ENCODE results near the gene PDE1A.

PDE1A gene

DNA sequence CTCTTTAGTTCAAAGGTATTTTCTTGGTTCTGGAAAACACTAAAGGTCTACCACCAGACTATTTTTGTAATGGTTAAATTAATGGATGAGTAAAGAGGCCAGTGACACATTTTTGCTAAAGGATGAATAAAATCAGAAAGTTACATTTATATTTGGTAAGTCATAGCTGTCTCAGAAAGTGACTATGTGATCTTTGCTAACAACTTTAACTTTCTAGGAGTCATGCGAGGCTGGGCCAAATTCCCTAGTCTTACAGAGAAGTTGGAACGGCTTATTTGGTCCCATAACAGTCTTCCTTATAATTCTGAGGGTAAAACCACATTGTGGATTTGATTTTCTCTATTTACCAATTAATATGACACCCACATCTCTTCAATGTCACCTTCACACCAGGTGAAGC is 198.1 kb downstream of the PDE1A start:
- H3K27ac ChIP-seq (ENCODE audit: extremely low read depth, low read depth, low read length), result no peak overlapping the region
- no peak overlapping the region for H3K4me3 ChIP-seq (ENCODE audit: low read depth, low read length)
- ChIA-PET CTCF (interaction anchor here (0.8 to 1.8 kb wide), 2 partner anchors 11 to 420 kb away, joined by 4 to 5 read pairs; no protein-coding TSS in a partner anchor), POLR2A (no interaction called here)
- no peaks in the 10 kb centered on the region for H3K9me3 ChIP-seq (ENCODE audit: control insufficient read depth, insufficient read depth, low read depth, low read length)
- H3K4me1 ChIP-seq (ENCODE audit: control insufficient read depth, insufficient read depth, low read length), result no peaks in the 10 kb centered on the region
- no peaks in the 10 kb centered on the region for H3K36me3 ChIP-seq (ENCODE audit: control insufficient read depth in 2 of 2, insufficient read depth in 1 of 2, low read length in 2 of 2)
- no peak for TF ChIP-seq ZNF843 (tag by site-specific recombination; IDR thresholded peaks at IDR 0.05)
- TF ChIP-seq ZNF366 (tag by site-specific recombination; conservative IDR thresholded peaks at IDR 0.05), result no peak
- no peak for TF ChIP-seq ZSCAN30 (tag by site-specific recombination; IDR thresholded peaks at IDR 0.05)
- TF ChIP-seq ZNF501 (tag by site-specific recombination; IDR thresholded peaks at IDR 0.05), result no peak
- no peak for TF ChIP-seq KLF7 (tag by site-specific recombination; IDR thresholded peaks at IDR 0.05; ENCODE audit: borderline replicate concordance)
- TF ChIP-seq, protein P1, sequence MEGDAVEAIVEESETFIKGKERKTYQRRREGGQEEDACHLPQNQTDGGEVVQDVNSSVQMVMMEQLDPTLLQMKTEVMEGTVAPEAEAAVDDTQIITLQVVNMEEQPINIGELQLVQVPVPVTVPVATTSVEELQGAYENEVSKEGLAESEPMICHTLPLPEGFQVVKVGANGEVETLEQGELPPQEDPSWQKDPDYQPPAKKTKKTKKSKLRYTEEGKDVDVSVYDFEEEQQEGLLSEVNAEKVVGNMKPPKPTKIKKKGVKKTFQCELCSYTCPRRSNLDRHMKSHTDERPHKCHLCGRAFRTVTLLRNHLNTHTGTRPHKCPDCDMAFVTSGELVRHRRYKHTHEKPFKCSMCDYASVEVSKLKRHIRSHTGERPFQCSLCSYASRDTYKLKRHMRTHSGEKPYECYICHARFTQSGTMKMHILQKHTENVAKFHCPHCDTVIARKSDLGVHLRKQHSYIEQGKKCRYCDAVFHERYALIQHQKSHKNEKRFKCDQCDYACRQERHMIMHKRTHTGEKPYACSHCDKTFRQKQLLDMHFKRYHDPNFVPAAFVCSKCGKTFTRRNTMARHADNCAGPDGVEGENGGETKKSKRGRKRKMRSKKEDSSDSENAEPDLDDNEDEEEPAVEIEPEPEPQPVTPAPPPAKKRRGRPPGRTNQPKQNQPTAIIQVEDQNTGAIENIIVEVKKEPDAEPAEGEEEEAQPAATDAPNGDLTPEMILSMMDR (tag by site-specific recombination; IDR thresholded peaks at IDR 0.05), result no peak
- no peak for TF ChIP-seq ZNF2 (tag by site-specific recombination; IDR thresholded peaks at IDR 0.05)
- no peak for TF ChIP-seq ZNF138 (tag by site-specific recombination; IDR thresholded peaks at IDR 0.05; ENCODE audit: borderline replicate concordance)
- no peak for TF ChIP-seq MEIS1 (CRISPR knock-in tag; IDR thresholded peaks at IDR 0.05; ENCODE audit: borderline replicate concordance)
- TF ChIP-seq ZNF529 (tag by site-specific recombination; IDR thresholded peaks at IDR 0.05; ENCODE audit: insufficient replicate concordance), result no peak

DNA sequence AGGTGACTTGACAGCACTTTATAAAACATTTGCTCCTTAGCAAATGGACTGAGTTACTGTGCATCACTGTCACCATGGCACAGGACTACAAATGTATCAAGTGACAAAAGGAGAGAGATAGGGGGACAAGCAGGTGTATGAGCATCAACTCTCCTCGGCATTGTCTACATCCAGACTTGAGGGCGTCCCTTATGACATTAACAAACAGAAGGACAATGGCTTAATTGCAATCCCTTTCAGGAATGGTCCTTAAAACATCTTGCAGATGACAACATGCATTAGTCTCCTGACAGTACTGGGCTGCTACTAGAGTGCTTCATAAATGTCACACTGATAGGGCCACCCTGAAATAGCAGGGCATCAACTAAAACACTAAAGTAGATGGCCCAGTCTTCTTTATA is 198.8 kb downstream of the PDE1A start:
- Histone ChIP-seq H3K4me3 (ENCODE audit: low read depth, low read length) (no peak overlapping the region), H3K9me3 (ENCODE audit: control insufficient read depth, insufficient read depth, low read depth, low read length) (no peaks in the 10 kb centered on the region), H3K27ac (ENCODE audit: extremely low read depth, low read depth, low read length) (no peak overlapping the region), H3K36me3 (ENCODE audit: control insufficient read depth in 2 of 2, insufficient read depth in 1 of 2, low read length in 2 of 2) (no peaks in the 10 kb centered on the region), H3K4me1 (ENCODE audit: control insufficient read depth, insufficient read depth, low read length) (no peaks in the 10 kb centered on the region)
- TF ChIP-seq ZNF146 (tag by site-specific recombination; IDR thresholded peaks at IDR 0.05), result no peak
- TF ChIP-seq ZXDB (tag by site-specific recombination; IDR thresholded peaks at IDR 0.05), result no peak
- no peak for TF ChIP-seq ZNF768 (tag by site-specific recombination; IDR thresholded peaks at IDR 0.05)
- TF ChIP-seq ZNF274 (IDR thresholded peaks at IDR 0.05; ENCODE audit: low read length), result no peak
- no peak for TF ChIP-seq ZNF274 (tag by site-specific recombination; IDR thresholded peaks at IDR 0.05; ENCODE audit: borderline replicate concordance)
- no peak for TF ChIP-seq KLF10 (tag by site-specific recombination; IDR thresholded peaks at IDR 0.05)
- no peak for TF ChIP-seq ZNF2 (tag by site-specific recombination; IDR thresholded peaks at IDR 0.05)
- no peak for TF ChIP-seq ZNF792 (tag by site-specific recombination; IDR thresholded peaks at IDR 0.05)
- ChIA-PET CTCF (no interaction called here), POLR2A (no interaction called here)

DNA sequence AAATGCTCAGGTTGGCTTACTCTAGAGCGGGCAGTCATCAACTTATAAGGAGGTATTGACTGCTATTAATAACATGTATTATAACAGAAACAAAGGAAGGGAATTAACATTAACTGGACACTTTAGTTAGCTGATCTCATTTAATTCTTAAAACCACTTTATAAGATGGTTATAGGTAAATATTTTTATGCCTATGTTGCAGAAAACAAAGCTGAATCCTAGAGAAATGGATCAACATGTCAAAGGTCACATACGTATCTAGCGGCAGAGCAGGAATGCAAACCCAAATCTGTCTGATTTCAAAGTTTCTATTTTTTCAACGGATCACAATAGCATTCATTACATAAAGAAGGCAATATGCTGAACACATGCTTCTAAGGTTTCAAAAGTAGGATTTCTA is 200.0 kb downstream of the PDE1A start:
- H3K4me3 ChIP-seq (ENCODE audit: low read depth, low read length), result no peak overlapping the region
- no peaks in the 10 kb centered on the region for H3K4me1 ChIP-seq (ENCODE audit: control insufficient read depth, insufficient read depth, low read length)
- POLR2A ChIA-PET, result no interaction called here
- no peak overlapping the region for H3K27ac ChIP-seq (ENCODE audit: extremely low read depth, low read depth, low read length)
- H3K9me3 ChIP-seq (ENCODE audit: control insufficient read depth, insufficient read depth, low read depth, low read length), result no peaks in the 10 kb centered on the region
- H3K36me3 ChIP-seq (ENCODE audit: control insufficient read depth in 2 of 2, insufficient read depth in 1 of 2, low read length in 2 of 2), result no peaks in the 10 kb centered on the region
- CTCF ChIA-PET, result interaction anchor here (0.6 to 1.1 kb wide), 3 partner anchors 75 to 424 kb away, joined by 3 read pairs; no protein-coding TSS in a partner anchor
- TF ChIP-seq ZNF112 (tag by site-specific recombination; IDR thresholded peaks at IDR 0.05), result no peak
- TF ChIP-seq ZNF549 (tag by site-specific recombination; IDR thresholded peaks at IDR 0.05), result no peak
- TF ChIP-seq ZNF214 (tag by site-specific recombination; IDR thresholded peaks at IDR 0.05; ENCODE audit: borderline replicate concordance), result no peak
- no peak for TF ChIP-seq ZNF239 (tag by site-specific recombination; IDR thresholded peaks at IDR 0.05)
- TF ChIP-seq ZFP37 (tag by site-specific recombination; IDR thresholded peaks at IDR 0.05), result no peak
- TF ChIP-seq, protein P2, sequence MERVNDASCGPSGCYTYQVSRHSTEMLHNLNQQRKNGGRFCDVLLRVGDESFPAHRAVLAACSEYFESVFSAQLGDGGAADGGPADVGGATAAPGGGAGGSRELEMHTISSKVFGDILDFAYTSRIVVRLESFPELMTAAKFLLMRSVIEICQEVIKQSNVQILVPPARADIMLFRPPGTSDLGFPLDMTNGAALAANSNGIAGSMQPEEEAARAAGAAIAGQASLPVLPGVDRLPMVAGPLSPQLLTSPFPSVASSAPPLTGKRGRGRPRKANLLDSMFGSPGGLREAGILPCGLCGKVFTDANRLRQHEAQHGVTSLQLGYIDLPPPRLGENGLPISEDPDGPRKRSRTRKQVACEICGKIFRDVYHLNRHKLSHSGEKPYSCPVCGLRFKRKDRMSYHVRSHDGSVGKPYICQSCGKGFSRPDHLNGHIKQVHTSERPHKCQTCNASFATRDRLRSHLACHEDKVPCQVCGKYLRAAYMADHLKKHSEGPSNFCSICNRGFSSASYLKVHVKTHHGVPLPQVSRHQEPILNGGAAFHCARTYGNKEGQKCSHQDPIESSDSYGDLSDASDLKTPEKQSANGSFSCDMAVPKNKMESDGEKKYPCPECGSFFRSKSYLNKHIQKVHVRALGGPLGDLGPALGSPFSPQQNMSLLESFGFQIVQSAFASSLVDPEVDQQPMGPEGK (tag by site-specific recombination; IDR thresholded peaks at IDR 0.05), result no peak
- TF ChIP-seq, protein P3, sequence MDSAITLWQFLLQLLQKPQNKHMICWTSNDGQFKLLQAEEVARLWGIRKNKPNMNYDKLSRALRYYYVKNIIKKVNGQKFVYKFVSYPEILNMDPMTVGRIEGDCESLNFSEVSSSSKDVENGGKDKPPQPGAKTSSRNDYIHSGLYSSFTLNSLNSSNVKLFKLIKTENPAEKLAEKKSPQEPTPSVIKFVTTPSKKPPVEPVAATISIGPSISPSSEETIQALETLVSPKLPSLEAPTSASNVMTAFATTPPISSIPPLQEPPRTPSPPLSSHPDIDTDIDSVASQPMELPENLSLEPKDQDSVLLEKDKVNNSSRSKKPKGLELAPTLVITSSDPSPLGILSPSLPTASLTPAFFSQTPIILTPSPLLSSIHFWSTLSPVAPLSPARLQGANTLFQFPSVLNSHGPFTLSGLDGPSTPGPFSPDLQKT (IDR thresholded peaks at IDR 0.05; ENCODE audit: borderline replicate concordance, low read depth, low read length), result no peak
- no peak for TF ChIP-seq ZNF175 (tag by site-specific recombination; IDR thresholded peaks at IDR 0.05)
- TF ChIP-seq ZNF302 (tag by site-specific recombination; IDR thresholded peaks at IDR 0.05; ENCODE audit: low read depth), result no peak
- TF ChIP-seq, protein P4, sequence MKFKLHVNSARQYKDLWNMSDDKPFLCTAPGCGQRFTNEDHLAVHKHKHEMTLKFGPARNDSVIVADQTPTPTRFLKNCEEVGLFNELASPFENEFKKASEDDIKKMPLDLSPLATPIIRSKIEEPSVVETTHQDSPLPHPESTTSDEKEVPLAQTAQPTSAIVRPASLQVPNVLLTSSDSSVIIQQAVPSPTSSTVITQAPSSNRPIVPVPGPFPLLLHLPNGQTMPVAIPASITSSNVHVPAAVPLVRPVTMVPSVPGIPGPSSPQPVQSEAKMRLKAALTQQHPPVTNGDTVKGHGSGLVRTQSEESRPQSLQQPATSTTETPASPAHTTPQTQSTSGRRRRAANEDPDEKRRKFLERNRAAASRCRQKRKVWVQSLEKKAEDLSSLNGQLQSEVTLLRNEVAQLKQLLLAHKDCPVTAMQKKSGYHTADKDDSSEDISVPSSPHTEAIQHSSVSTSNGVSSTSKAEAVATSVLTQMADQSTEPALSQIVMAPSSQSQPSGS (tag by site-specific recombination; IDR thresholded peaks at IDR 0.05; ENCODE audit: low read depth), result no peak
- TF ChIP-seq ZNF202 (tag by site-specific recombination; IDR thresholded peaks at IDR 0.05; ENCODE audit: borderline replicate concordance), result no peak
